Tibial artery (tissue), 4 donors: ENCODE results near the gene IRF2BP2.

Experiments used
- DNase-seq, 2 donors: peaks; one replicate each; pipeline ENCODE4 v3.0.0-alpha.2; 2019
- H3K27ac ChIP-seq, 2 donors: fragments of 200-600 bp; sonication (generic) in 1 of 2; 1 replicate in 1 of 2; 2 replicates in 1 of 2; pipeline ENCODE4 v1.5.1; 2018 to 2019; ENCODE audit warnings: mild to moderate bottlenecking in 1 of 2
- H3K27me3 ChIP-seq, 2 donors: fragments of 200-600 bp; sonication (generic) in 1 of 2; one replicate each; pipeline versions ENCODE4 v1.5.1 to v1.6.0; 2016 to 2019
- H3K36me3 ChIP-seq, 3 donors: fragments of 200-600 bp; sonication (generic) in 2 of 3; one replicate each; pipeline ENCODE4 v1.5.1; 2016 to 2019; ENCODE audit warnings: mild to moderate bottlenecking in 2 of 3
- H3K4me1 ChIP-seq, 4 donors: fragments of 200-600 bp; sonication (generic) in 2 of 4; 1 replicate in 3 of 4; 2 replicates in 1 of 4; pipeline ENCODE4 v1.5.1; 2016 to 2019
- H3K4me3 ChIP-seq, 2 donors: fragments of 200-600 bp; sonication (generic) in 1 of 2; 1 replicate in 1 of 2; 2 replicates in 1 of 2; pipeline ENCODE4 v1.5.1; 2018 to 2019; ENCODE audit warnings: mild to moderate bottlenecking in 2 of 2
- H3K9me3 ChIP-seq, 3 donors: fragments of 200-600 bp; sonication (generic) in 1 of 3; one replicate each; pipeline ENCODE4 v1.5.1; 2016 to 2019
- CTCF ChIP-seq, 2 experiments: fragments of 200-600 bp in 1 of 2; fragments of 450-650 bp in 1 of 2; IDR thresholded peaks; one replicate each; pipeline ENCODE4 v1.5.1; 2017 to 2019; ENCODE audit warnings: antibody characterized with exemption in 2 of 2, mild to moderate bottlenecking in 1 of 2, moderate library complexity in 1 of 2
- intact Hi-C: fragments of 100-400 bp; cut with DNase I; formaldehyde crosslinking; loops from one replicate; pipeline ENCODE4 v1.15.0; 2023; ENCODE audit warnings: low total_unique reads

IRF2BP2 gene

GRCh38 chr1:234645964-234646363 is 36.0 kb upstream of the IRF2BP2 start:
- H3K27ac ChIP-seq = no peak overlapping the region
- no peak overlapping the region for H3K4me3 ChIP-seq
- DNase-seq = no peak
- no peaks in the 10 kb centered on the region for H3K4me1 ChIP-seq
- no peaks in the 10 kb centered on the region for H3K9me3 ChIP-seq
- intact Hi-C loops = no loop called here
- TF ChIP-seq CTCF (IDR thresholded peaks at IDR 0.05) = no peak
- no peaks in the 10 kb centered on the region for H3K27me3 ChIP-seq
- H3K36me3 ChIP-seq = no peaks in the 10 kb centered on the region

GRCh38 chr1:234645474-234645953 is 35.5 kb upstream of the IRF2BP2 start:
- no peaks in the 10 kb centered on the region for H3K9me3 ChIP-seq
- H3K4me3 ChIP-seq = no peak overlapping the region
- H3K4me1 ChIP-seq = no peaks in the 10 kb centered on the region
- H3K27ac ChIP-seq = no peak overlapping the region
- intact Hi-C loops = no loop called here
- no peaks in the 10 kb centered on the region for H3K36me3 ChIP-seq
- DNase-seq = no peak
- TF ChIP-seq CTCF (IDR thresholded peaks at IDR 0.05) = no peak
- no peaks in the 10 kb centered on the region for H3K27me3 ChIP-seq

- H3K27ac ChIP-seq = no peak overlapping the region
These were observed 35.0 kb upstream of the IRF2BP2 start for GRCh38 chr1:234644928-234645327.

GRCh38 chr1:234643850-234644134 is 33.8 kb upstream of the IRF2BP2 start:
- Histone ChIP-seq H3K4me1 (no peaks in the 10 kb centered on the region), H3K36me3 (no peaks in the 10 kb centered on the region), H3K27me3 (no peaks in the 10 kb centered on the region), H3K27ac (no peak overlapping the region), H3K4me3 (no peak overlapping the region), H3K9me3 (no peaks in the 10 kb centered on the region)
- intact Hi-C loops = no loop called here
- TF ChIP-seq CTCF (IDR thresholded peaks at IDR 0.05) = no peak
- no peak for DNase-seq

More at GRCh38 chr1:234644928-234645327, 35.0 kb upstream of the IRF2BP2 start:
- Histone ChIP-seq H3K4me1 (no peaks in the 10 kb centered on the region), H3K36me3 (no peaks in the 10 kb centered on the region), H3K9me3 (no peaks in the 10 kb centered on the region), H3K4me3 (no peak overlapping the region), H3K27me3 (no peaks in the 10 kb centered on the region)
- intact Hi-C loops = no loop called here
- no peak for DNase-seq
- TF ChIP-seq CTCF (IDR thresholded peaks at IDR 0.05) = no peak

GRCh38 chr1:234643111-234643849 is 33.3 kb upstream of the IRF2BP2 start:
- intact Hi-C loops = no loop called here
- H3K27me3 ChIP-seq = no peaks in the 10 kb centered on the region
- H3K27ac ChIP-seq = no peak overlapping the region
- no peak overlapping the region for H3K4me3 ChIP-seq
- DNase-seq = no peak
- no peaks in the 10 kb centered on the region for H3K9me3 ChIP-seq
- H3K4me1 ChIP-seq = no peaks in the 10 kb centered on the region
- no peak for TF ChIP-seq CTCF (IDR thresholded peaks at IDR 0.05)
- no peaks in the 10 kb centered on the region for H3K36me3 ChIP-seq

- TF ChIP-seq CTCF (IDR thresholded peaks at IDR 0.05) = no peak
- Histone ChIP-seq H3K27ac (no peak overlapping the region), H3K4me3 (no peak overlapping the region), H3K36me3 (no peaks in the 10 kb centered on the region), H3K27me3 (no peaks in the 10 kb centered on the region), H3K4me1 (no peaks in the 10 kb centered on the region), H3K9me3 (no peaks in the 10 kb centered on the region)
- intact Hi-C loops = no loop called here
- no peak for DNase-seq
These were observed 32.5 kb upstream of the IRF2BP2 start for GRCh38 chr1:234642428-234642827.
